ENCODE results near the gene SLC35F3.
"Not testable (repeated sequence)": the region's sequence is repeated elsewhere in the genome, so short reads cannot be mapped to it uniquely, and the experiment has no call there.

The SLC35F3 gene

DNA sequence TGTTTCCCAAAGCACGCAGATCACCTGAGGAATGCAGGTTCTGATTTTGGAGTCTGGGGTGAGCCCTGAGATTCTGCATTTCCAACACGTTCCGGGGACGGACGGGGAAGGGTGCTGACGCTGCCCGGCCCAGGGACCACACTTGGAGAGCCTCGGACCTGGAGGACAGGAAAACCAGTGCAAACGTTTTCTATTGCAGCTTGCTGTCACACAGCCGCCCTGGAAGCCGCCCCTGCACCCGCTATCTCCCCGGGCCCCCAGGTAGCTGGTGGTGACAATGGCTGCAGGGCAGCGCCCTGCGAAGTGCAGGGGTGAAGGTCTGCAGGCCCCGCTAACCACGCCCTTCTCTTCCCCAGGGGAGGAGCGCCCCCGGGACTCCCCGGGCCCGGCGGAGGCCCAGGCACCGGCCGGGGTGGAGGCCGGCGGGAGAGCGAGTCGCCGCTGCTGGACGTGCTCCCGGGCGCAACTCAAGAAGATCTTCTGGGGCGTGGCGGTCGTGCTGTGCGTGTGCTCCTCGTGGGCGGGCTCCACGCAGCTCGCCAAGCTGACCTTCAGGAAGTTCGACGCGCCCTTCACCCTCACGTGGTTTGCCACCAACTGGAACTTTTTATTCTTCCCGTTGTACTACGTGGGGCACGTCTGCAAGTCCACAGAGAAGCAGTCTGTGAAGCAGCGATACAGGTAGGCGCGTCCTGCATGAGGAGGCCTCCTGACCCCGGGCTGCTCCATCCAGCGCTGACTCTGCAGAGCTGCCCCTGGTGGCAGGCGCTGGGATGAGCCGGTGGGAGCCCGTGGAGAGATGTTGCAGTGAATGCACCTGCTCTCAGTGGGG is 326.8 kb downstream of the SLC35F3 start:
- no peak for DNase-seq

DNA sequence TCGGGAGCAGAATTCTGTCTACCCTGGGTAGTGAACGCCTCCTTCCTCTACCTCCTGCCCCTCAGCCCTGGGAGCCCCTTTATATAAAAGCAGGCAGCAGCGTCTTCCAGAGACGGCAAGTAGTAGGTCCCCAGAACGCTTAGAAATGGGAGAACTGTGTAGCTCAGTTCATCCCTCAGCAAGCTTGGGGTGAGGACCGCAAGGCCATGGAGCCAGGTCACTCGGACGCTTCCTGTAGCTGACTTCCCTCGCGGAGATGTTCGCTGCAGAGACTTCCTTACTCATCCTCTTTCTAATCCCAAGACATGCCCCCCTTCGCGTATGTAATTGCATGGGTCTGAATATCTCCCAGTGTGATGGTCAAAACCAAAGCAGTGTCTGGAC is 327.4 kb downstream of the SLC35F3 start:
- no peak for DNase-seq

DNA sequence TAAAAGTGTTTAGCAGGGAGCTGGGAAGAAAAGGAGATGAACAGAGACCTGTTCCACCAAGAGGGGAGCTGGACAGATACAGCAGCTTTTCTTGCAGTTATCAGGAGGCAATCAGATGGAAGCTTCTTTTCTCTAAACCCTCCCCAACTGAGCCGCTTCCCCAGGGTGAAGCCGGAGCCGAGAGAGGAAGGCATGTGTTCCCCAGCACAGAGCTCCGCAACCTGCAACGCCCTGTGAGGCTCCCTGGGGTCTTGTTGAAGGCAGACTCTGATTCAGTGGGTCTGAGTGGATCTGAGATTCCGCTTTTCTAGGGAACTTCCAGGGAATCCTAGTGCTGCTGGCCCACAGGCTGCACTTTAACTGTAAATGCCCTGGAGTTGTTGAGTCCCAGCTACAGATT is 329.7 kb downstream of the SLC35F3 start:
- DNase-seq = no peak

DNA sequence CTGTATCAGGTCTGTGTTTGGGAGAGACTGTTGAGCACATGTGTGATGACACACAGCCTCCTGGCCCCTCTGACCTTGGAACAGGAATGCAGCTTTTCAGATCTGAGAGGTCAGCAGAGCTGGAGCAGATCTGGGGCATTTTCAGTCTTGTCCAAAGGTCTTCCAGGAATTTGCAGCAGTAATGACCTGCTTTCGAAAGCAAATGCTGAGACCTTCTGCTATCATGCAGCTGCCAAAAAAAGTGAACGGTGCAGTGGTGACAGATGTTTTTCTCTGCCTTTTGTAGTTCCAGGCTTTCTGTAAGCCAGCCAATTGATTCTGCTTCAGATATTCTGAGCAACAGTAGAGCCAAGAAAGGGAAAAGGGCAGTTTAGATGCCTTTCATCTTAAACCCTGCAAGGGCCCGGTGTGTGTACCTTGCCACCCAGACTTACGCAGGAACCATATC is 331.0 kb downstream of the SLC35F3 start:
- DNase-seq = no peak

DNA sequence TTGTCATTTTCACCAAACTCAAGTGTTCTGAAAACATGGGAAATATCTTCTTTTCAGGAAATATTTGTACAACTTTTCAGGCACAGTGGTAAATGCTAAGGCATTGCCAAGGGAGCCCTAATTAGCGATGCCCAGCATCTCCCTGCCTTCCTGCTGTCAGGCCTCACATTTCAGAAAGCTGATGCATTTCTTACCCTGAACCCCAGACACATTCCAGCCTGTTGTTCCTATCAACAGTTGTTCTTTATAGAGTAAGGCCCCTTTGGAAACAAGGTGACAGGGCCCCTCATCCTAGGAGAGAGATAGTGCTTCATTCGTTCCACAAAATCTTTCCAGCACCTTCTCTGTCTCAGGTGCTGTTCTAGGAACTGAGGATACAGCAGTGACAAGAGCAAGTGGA is 332.9 kb downstream of the SLC35F3 start:
- DNase-seq = no peak

DNA sequence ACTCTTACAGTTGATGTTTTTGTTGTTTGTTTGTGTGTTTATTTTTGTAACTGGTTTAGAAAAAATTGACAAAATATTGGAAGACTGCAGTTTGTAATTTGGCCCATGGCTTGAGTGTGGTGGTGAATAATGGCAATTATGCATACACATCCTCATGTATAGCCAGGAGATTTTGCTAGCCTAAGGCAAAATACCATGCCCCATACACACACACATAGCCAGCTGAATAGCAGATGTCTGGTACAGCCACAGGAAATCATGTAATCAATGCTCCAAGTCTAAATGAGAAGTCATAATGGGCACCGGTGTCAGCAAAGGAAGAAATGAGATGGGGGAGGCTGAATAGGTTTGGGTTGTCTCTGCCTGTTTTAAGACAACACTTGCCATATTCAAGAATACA is 333.6 kb downstream of the SLC35F3 start:
- no peak for DNase-seq

DNA sequence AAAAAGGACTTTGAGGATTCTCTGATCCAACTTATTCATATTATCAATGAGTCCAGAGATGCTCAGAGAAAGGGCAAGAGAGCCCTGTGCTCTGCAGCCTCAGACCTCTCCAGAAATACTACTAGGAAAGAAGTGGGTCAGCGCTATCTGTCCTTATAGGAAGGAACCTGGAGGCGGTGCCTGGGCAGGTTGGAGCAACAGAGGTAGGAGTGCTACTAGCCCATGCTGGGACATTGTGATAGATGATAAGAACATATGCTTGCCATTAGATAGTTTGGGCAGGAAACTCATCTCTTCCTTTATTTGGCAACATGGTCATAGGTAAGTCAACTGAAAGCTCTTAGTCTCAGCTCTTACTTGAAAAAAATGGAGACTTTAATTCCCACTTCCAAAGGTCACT is 335.0 kb downstream of the SLC35F3 start:
- DNase-seq = no peak

DNA sequence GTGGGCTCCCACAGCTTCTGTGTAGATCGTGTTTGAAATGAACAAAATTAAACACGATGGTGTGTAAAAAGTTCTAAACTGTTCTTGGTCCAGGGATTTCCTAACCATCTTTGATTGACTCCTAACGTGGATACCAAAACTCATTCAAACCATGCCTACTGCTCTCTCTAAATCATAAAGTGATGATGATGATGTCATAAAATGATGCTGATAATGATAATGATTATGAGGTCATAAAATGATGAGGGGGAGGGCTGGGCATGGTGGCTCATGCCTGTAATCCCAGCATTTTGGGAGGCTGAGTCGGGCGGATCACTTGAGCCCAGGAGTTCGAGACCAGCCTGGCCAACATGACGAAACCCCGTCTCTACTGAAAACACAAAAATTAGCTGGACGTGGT is 335.5 kb downstream of the SLC35F3 start:
- no peak for DNase-seq

DNA sequence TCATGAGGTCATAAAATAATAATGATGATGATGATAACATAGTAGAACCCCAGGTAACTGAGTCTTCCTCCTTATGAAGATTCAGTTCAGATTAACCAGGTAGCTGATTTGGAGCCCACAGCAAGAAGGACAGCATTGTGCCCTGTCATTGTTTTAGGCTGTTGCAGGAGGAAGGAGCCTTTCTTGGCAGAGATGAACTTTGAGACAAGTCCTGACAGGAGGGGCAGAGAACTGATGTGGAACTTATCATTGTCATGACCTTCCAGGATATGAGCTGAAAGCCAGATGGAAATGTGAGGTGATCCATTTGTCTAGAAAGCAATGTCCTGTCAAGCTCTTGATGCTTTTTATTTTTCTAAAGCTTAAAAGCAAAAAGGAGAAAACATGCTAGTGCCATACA is 336.2 kb downstream of the SLC35F3 start:
- no peak for DNase-seq

DNA sequence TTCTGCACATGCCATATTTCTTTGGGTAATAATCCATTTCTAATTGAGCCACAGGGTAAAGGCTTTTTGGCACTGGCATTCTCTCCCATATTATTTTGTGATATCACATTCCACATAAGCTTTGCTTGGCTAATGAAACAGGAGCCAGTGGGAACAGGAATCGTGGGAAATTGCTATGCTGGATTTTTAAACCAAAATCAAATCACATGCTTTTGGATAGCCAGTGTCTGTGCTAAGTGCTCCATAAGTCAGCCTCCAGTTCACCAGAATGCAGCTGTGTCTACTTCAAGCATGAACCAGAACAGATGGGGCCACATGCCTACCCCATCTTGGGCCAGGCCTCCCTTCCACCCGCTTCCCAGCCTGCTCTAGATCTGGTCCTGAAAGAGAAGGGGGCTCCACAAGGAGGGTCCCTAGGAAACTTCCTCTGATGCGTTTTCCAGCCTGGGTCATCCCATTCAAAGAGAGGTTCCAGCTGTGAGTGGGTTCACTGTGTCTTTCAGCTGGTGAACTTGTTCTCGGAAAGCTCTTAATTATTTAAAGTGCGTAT is 337.5 kb downstream of the SLC35F3 start:
- no peak for DNase-seq

DNA sequence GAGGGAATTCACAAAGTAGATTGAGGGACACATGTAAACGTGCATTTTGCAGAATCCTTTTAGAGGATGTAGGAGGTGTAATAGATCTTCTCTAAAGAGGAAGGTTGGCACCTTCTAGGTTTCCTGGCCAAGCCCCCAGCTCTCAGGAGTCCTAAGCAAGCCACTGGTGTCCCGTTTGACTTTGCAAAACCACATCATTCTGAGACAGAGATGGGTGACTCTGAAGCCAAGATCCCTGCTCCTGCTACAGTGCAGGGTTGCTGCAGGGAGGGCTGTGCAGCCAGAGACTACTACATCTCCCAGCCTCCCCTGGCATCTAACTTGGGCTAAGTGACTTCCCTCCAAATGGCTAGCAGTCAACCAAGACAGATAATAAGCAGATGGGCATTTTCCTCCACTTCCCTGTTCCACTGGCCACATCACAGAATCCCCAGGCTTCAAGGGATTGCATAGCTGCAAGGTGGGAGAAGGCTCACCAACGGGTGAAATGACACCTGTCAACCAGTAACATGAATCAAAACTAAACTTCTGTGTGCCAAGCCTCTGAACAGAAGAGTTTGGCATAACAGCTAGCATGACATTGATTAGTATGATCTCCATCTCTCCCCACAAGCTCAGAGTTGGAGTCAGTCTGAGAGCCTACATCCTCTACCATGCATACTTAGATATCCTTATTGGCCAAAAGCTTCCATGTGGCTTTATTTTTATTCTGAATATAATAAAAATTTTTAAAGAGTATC is 339.2 kb downstream of the SLC35F3 start:
- no peak for DNase-seq

DNA sequence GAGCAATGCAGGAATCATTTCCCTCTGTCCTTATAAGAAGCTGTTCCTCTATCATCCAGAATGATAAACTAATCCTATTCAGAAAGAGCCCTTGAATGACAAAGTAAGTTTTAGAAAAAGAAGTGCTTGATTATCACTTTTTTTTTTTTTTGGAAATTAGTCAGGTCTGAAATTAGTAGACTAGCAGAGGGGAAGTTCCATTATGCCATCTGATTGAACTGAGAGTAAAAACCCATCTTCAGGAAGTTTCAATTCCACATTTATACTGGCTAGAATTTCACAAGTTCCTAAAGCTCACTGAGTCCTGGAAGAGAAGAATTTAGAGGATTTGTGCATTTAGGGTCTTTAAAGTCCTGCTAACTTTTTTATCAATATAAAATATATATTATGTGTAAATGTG is 340.0 kb downstream of the SLC35F3 start:
- DNase-seq = no peak

DNA sequence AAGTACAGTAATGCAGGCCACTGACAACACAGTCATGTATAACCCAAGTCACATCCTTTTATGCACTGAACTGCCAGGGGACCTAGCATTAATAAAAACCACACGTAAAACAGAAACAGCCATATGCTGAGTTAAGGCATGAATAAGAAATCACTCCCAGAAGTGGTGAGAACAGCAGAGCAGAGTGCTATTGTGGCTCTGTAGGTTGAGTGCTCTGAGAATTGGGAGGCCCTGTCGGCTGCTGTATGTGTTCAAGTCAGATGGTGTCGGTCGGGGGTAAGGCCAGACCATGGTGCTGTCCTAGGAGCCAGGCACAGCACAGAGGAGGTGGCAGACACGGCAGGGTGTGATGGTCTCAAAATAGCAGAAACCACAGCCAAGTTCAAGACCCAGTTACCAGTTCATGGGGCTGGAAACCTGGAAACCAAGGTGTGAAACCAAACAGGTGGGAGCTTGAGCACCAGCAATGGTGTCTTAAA is 342.2 kb downstream of the SLC35F3 start:
- DNase-seq = no peak

DNA sequence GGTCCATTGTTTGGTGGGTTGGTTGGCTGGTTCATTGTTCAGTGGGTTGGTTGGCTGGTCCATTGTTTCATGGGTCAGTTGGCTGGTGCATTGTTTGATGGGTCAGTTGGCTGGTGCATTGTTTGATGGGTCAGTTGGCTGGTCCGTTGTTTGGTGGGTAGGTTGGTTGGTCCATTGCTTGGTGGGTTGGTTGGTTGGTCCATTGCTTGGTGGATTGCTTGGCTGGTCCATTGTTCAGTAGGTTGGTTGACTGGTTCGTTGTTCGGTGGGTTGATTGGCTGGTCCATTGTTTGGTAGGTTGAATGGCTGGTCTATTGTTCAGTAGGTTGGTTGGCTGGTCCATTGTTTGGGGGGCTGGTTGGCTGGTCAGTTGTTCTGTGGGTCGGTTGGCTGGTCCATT is 343.3 kb downstream of the SLC35F3 start:
- not testable (repeated sequence) for DNase-seq

DNA sequence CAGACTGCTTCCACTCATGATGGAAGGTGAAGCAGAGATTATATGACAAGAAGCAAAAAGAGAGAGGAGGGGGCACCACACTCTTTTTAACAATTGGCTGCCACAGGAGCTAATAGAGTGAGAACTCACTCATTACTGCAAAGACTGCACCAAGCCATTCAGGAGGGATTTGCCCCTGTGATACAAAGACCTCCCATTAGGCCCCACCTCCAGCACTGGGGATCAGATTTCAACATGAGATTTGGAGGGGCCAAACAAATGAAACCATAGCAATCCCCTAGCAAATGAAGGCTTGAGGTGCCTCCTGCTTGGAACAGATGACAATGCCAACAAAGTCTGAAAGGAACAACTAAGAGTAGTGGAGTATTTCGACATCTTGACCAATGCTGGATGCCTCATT is 346.3 kb downstream of the SLC35F3 start:
- no peak for DNase-seq

DNA sequence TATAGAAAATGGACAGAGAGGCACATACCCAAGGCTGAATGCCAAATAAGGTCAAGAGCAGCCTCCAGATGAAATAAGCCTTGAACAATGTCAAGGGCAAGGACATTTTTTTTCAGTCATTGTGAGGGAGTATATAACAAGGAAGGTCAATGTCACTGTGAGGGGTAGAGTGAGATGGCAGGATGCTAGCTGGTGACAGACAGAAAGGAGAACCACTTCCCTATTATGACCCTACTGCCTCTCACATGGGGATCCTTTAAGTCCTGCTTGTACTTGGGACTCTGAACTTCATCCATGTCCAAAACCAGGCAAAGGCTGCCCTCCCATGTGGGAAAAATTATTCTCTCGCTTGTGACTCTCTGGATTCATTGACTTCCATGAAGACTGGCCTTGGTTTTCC is 349.3 kb downstream of the SLC35F3 start:
- no peak for DNase-seq

DNA sequence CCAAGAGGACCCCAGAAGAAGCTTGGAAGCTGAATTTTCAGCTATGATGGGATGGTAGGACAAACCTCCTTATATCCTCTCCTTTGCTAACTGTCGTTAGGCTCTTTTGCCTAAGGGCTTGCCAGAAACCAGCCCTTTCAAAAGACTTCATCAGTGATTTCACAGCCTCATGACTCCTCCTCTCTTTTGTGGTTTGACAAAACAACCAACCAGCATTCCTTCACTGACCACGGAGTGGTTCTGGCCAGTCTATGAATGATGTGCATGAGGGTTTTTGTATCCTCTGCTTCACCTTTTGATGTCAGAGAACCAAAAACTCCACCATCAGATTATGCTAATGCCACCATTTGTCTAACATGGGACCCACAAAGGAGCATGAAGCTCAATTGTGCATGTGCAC is 351.9 kb downstream of the SLC35F3 start:
- no peak for DNase-seq

DNA sequence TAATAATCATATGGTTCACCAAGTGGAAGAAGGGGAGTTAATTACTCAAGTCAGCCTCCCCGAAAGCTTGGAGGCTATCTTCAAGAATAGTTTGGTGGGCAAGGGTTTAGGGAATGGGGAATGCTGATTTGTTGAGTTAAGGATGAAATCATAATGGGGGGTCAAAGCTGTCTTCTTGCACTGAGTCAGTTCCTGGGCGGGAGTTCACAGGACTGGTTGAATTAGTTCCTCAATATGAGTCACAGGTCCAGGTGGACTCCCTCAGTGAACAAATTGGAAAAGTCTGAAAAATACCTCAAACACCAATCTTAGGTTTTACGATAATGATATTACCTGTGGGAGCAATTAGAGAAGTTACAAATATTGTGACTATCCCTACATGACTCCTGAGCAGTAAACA is 353.6 kb downstream of the SLC35F3 start:
- no peak for DNase-seq

DNA sequence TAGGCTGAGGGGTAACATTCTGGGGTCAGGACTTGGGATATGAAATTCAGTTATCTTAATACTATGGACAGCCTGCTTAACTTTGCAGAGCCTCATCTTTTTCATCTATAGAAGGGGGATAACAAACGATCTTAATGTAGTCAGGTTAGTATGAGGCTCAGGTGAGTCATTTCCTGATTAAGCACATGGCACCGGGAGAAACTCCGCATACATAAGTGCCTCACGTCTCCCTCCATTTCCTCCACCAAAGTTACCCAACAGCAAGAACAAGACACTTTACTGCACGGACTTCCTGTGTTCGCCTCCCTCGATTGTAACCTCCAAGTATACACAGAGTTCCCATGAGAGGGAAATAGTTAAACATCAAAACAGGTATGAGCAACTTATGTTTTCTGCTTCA is 356.1 kb downstream of the SLC35F3 start:
- DNase-seq = no peak

DNA sequence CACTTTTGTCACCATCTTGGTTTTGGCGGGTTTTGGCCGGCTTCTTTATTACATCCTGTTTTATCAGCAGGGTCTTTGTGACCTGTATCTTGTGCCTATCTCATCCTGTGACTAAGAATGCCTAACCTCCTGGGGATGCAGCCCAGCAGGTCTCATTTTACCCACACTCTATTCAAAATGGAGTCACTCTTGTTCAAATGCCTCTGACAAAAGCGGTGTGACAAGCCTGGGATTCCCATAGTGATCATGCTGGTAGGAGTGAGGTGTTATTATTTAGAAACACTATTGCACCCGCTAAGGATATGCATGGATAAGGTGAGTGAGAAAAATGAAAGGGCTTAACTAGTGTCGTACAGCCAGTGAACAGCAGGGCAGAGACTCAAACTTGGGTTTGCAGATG is 357.1 kb downstream of the SLC35F3 start:
- DNase-seq = no peak

DNA sequence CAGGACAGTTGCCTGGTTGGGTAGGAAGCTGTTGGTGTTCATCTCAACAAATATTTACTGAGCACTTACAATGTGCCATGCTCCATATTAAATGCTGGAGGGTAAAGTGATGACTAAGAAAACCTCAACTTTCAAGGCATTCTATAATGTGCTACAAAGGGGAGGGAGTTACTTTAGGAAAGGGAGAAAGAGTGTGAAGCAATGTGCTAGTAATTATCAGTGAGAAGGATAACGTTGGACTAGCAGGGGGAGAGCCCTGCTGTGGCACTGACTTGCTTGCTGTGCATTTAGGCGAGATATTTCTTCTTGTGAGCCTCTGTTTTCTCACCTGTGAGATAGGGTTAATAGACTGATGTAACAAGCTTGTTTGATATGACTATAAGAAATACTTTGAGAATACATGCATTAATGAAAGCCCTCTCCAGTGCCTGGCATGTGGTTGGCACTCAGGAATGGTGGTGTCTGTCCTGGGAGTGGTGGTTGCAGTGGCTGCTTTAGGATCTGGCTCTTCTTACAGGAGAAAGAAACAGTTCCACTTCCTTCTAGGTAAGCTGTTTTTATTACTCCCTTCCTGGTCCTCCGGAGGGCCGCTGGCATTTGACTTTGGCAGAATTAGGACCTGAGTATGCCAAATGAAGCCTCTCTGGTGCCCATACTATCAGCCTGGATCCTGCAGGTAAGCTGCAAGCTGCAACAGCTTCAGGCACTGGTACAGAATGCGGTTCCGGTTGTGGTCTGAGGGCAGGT is 357.7 kb downstream of the SLC35F3 start:
- DNase-seq = no peak

DNA sequence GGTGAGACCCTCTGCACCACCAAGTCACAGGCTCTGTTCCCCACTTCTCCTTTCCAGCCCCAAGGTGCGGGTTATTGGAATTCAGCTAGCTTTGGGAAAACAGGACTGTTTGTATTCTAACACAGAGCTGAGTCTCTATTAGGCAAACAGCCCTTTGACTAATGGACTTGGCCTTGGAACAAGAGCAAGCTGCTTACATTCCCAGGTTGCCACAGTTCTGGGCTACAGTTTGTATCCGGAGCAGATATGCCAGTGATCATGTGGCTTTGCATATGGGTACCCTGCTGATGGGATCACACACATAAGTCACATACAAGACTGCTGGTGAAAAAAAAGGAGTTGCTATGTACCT is 358.3 kb downstream of the SLC35F3 start:
- DNase-seq = no peak

DNA sequence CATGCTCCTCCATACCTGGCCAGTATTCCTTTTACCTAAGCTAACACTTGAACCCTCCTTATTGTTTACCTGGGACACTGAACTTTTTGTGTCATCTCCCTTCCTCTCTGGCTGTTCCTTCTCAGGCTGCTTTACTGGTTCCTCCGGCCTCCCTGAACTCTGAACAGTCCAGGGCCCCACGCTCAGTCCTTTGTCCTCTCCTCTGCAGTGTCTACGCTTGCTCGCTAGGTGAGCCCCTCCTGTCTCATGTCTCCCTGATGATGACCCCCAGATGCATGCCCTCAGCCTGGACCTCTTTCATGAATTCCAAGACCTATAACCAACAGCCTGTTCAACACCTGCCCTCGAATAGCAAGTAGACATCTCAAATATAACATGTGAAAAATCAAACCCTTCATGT is 360.4 kb downstream of the SLC35F3 start:
- DNase-seq = no peak

Data from activated T-cell treated with anti-CD3 and anti-CD28 coated beads, Interleukin-2, amount 50 U/mL, for 1 hour (primary cell).